HG03097 (cell line): ENCODE results near the gene ARHGAP33.
"Not testable (repeated sequence)": the region's sequence is repeated elsewhere in the genome, so short reads cannot be mapped to it uniquely, and the experiment has no call there.

Experiments used
- ATAC-seq: cut with Tn5 transposase; IDR thresholded peaks from one replicate; pipeline ENCODE4 v1.9.1; 2021; ENCODE audit not compliant: unreplicated experiment, low FRiP score

Gene ARHGAP33

DNA sequence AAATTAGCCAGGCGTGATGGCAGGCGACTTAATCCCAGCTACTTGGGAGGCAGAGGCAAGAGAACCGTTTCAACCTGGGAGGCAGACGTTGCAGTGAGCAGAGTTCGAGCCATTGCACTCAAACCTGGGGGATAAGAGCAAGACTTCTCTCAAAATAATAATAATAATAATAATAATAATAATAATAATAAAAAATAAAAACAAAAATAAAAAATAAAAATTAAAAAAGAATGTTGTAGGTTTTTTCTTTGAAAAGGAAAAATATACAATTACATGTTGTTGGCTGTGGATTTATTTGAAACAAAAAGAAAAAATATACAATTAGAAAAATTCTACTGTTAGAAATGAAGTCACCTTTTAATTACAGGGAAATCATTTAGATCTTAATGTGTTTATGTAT lies 48.8 kb downstream of the ARHGAP33 start:
- ATAC-seq: no peak

GRCh38 chr19:35828692-35829301 lies 53.4 kb downstream of the ARHGAP33 start:
- ATAC-seq: no peak

DNA sequence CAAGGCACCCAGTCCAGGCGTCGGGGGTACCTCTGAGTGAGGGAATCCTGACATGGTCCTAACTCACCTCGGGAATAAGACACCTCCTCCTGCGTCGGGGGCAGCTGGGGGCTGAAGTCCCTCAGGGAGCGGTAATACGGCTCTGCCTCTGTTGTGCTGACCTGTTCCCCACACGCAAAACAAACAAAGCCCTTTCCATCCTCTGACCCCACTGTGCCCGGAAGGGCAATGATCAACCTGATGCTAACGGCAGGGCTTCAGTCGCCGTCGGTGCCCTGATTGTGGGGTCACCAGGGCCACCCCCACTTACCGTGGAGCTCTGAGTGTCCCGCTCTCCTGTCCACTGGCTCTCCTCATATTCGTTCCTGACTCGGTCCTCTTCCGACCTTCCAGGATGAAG lies 55.6 kb downstream of the ARHGAP33 start:
- no peak for ATAC-seq

- ATAC-seq: no peak
These were observed 56.7 kb downstream of the ARHGAP33 start for GRCh38 chr19:35832054-35832453.

DNA sequence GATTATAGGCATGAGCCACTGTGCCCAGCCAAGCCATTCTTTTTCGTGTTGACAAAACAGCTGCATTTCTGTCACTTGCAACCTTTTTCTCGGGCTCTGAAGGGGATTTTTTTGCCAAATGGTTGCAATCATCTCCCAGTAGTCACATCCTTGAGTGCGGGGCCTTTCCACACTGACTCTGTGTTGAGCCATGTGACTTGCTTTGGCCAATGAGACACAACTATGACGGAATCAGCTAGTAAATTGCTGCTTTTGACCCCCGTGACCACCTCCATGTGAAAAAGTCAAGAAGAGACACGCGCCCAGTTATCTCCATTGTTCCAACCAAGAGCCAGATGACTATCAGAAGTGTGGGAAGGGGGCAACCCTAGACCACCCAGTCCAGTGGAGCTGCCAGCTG lies 58.6 kb downstream of the ARHGAP33 start:
- no peak for ATAC-seq

DNA sequence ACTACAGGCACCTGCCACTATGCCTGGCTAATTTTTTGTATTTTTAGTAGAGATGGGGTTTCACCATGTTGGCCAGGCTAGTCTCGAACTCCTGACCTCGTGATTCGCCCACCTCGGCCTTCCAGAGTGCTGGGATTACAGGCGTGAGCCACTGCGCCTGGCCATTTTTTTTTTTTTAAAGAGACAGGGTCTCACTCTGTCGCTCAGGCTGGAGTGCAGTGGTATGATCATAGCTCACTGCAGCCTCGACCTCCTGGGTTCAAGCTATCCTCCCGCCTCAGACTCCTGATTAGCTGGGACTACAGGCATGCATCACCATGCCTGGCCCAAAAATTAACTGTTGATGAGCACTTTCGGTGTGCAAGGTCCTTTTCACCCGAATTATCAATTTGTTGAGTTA lies 60.7 kb downstream of the ARHGAP33 start:
- not testable (repeated sequence) for ATAC-seq
